ENCODE measurements around the gene HNRNPF.

DNA sequence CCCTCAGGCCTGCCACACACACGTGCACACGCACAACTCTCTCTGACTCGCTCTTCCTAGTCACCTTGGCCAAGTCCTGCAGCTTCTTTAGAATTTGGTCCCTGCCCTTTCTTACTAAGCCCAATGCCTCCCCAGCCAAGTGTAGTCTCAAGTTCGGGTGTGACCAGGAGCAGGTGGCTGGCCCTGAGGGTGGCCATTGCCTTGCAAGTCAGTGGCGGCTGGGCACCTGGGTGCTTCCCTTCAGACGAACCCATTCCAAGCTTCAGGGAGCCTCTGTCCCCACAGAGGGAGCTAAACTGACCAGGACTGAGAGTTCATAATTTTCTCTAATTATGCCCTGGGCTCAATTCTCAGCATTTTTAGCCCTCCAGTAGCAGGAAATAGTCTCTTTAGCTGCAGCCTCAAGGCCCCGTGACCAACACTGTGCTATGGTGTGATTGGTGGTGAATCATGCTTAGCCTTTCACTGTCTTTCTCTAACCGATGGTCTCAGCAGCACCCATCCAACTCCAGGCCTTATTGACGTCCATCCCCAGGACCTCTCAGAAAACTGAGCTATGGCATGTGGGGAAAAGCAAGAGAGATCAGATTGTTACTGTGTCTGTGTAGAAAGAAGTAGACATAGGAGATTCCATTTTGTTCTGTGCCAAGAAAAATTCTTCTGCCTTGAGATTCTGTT, 72.2 kb downstream of the HNRNPF start:
- TF ChIP-seq, protein P1, sequence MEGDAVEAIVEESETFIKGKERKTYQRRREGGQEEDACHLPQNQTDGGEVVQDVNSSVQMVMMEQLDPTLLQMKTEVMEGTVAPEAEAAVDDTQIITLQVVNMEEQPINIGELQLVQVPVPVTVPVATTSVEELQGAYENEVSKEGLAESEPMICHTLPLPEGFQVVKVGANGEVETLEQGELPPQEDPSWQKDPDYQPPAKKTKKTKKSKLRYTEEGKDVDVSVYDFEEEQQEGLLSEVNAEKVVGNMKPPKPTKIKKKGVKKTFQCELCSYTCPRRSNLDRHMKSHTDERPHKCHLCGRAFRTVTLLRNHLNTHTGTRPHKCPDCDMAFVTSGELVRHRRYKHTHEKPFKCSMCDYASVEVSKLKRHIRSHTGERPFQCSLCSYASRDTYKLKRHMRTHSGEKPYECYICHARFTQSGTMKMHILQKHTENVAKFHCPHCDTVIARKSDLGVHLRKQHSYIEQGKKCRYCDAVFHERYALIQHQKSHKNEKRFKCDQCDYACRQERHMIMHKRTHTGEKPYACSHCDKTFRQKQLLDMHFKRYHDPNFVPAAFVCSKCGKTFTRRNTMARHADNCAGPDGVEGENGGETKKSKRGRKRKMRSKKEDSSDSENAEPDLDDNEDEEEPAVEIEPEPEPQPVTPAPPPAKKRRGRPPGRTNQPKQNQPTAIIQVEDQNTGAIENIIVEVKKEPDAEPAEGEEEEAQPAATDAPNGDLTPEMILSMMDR (IDR thresholded peaks at IDR 0.05; ENCODE audit: low read depth, low read length, missing input control), result no peak
- TF ChIP-seq RXRA (IDR thresholded peaks at IDR 0.05), result no peak
- TF ChIP-seq TAF1 (conservative IDR thresholded peaks at IDR 0.05), result no peak
